Heart left ventricle (tissue), 16 donors: ENCODE data around the gene FAM114A1. TPM values are rescaled to one million over a fixed set of nuclear protein-coding genes. Genes with fewer than 3 reads are reported as not detected.

Experiments
- ATAC-seq, 4 donors: fragments of 200-7000 bp; cut with Tn5 transposase; one replicate each; pipeline ENCODE4 v1.9.1; 2020 to 2022; ENCODE audit warnings: moderate library complexity in 4 of 4, mild to moderate bottlenecking in 3 of 4, moderate number of reproducible peaks in 1 of 4
- DNase-seq, 5 donors: peaks; one replicate each; pipeline ENCODE4 v3.0.0-alpha.2; 2020
- H3K27ac ChIP-seq, 12 donors: fragments of 200-600 bp; sonication (generic) in 4 of 12; one replicate each; pipeline versions ENCODE4 v1.5.0 to v1.8.0; 2016 to 2022; ENCODE audit warnings: mild to moderate bottlenecking in 2 of 12
- H3K27me3 ChIP-seq, 9 donors: fragments of 200-600 bp; sonication (generic) in 2 of 9; one replicate each; pipeline versions ENCODE4 v1.5.1 to v1.8.0; 2016 to 2022; ENCODE audit warnings: mild to moderate bottlenecking in 3 of 9
- H3K36me3 ChIP-seq, 9 donors: fragments of 200-600 bp; sonication (generic) in 2 of 9; one replicate each; pipeline versions ENCODE4 v1.5.0 to v1.8.0; 2018 to 2022; ENCODE audit warnings: mild to moderate bottlenecking in 2 of 9
- H3K4me1 ChIP-seq, 12 donors: fragments of 200-600 bp; sonication (generic) in 4 of 12; one replicate each; pipeline versions ENCODE4 v1.5.0 to v1.8.0; 2016 to 2022; ENCODE audit warnings: mild to moderate bottlenecking in 3 of 12
- H3K4me3 ChIP-seq, 12 donors: fragments of 200-600 bp; sonication (generic) in 4 of 12; one replicate each; pipeline versions ENCODE4 v1.5.0 to v1.8.0; 2017 to 2022; ENCODE audit warnings: mild to moderate bottlenecking in 9 of 12, moderate library complexity in 4 of 12
- H3K9me3 ChIP-seq, 12 donors: fragments of 200-600 bp; sonication (generic) in 4 of 12; one replicate each; pipeline versions ENCODE4 v1.5.0 to v1.8.0; 2016 to 2022; ENCODE audit warnings: mild to moderate bottlenecking in 1 of 12
- CTCF ChIP-seq, 12 donors: fragments of 200-600 bp; sonication (generic) in 4 of 12; IDR thresholded peaks; one replicate each; pipeline versions ENCODE4 v1.5.0 to v1.8.0; 2018 to 2022; ENCODE audit warnings: antibody characterized with exemption in 12 of 12, mild to moderate bottlenecking in 5 of 12
- POLR2A ChIP-seq, 2 donors: fragments of 450-650 bp; IDR thresholded peaks; one replicate each; pipeline ENCODE4 v1.6.1; 2017; ENCODE audit warnings: antibody characterized with exemption in 2 of 2, mild to moderate bottlenecking in 2 of 2, moderate library complexity in 2 of 2
- WGBS, 4 donors: extraction: QIAGEN DNeasy Blood & Tissue Kit in 2 of 4; methylation state at CpG; one replicate each; pipeline versions ENCODE4 v1.1.5 to v1.1.7; 2013 to 2018; 5-methylcytosine and 5-hydroxymethylcytosine counted together
- intact Hi-C, 10 donors: fragments of 100-400 bp; cut with DNase I; formaldehyde crosslinking; loops; one replicate each; pipeline versions ENCODE4 v1.11.1 to v1.14.2; 2022
- polyA plus RNA-seq, 2 donors: library from polyadenylated mRNA; stranded (reverse); fragments of 200-250 nt; gene quantifications; one replicate each; pipeline ENCODE4 v1.2.3, GENCODE V29; 2013
- total RNA-seq, 9 donors: library from RNA; depleted of rRNA in 2 of 9; stranded (reverse); fragments of >200 nt in 2 of 9; fragmentation: NEBNext Ultra II Directional in 3 of 9; extraction: Animal tissue kit (Norgen Biotek cat#: 25700) in 3 of 9; gene quantifications; one replicate each; pipeline versions ENCODE4 v1.1.0 to v1.2.4, GENCODE V29; 2016 to 2023
- donor health status: ischemic (EF 13 %, LVEDD 7.1; RV severe dilation, severe dysfunction).
- donor health status: healthy with polysubstance abuse.
- donor health status: DM: no; HTN: yes; CAD: no.
- donor health status: DM: no; HTN: no; CAD: no.
- donor health status: ischemic (EF 25% LVEDD 6.9; RV normal size, moderate dysfunction).
- donor health status: ischemic (EF 25% LVEDD 5.7; RV mildly dilated, moderate dysfunction).
- donor health status: healthy.
- donor health status: DM: yes; HTN: yes; CAD: no.
- donor health status: ischemic (EF 35%, LVEDD 5.7; RV mildly dilated, moderate dysfunction).
- donor health status: nonischemic (EF 11% LVEDD 7.7; RV severe dilation, severe dysfunction).
- donor health status: DM: yes; HTN: yes; CAD: no.
- donor health status: PGD.
- donor health status: ischemic (EF 29% LVEDD 5.4; RV normal size, mild dysfunction).
- donor health status: nonischemic (EF 23%, LVEDD 6.1; RV moderate dilation, normal function).

Gene FAM114A1
- total and polyA plus RNA-seq, 11 donors: 6.0 to 41.5 (median 23.2) TPM

GRCh38 chr4:38829237-38829636 lies 38.4 kb upstream of the FAM114A1 start:
- Histone ChIP-seq H3K4me1 (peaks cover 0 to 11% (median 0%) of the 10 kb centered on the region in 12 donors), H3K27ac (no peak overlapping the region), H3K4me3 (no peak overlapping the region), H3K36me3 (peaks cover 0 to 6% (median 0%) of the 10 kb centered on the region in 9 donors), H3K9me3 (peaks cover 0 to 4% (median 0%) of the 10 kb centered on the region in 12 donors), H3K27me3 (no peaks in the 10 kb centered on the region)
- intact Hi-C loops: no loop called here
- ATAC-seq: no peak
- TF ChIP-seq POLR2A (IDR thresholded peaks at IDR 0.05) (no peak), CTCF (IDR thresholded peaks at IDR 0.05) (no peak)
- 80 to 91% (median 85%) methylated on average over 5 of the region's 5 CpGs for WGBS, 4 donors
- DNase-seq: no peak

GRCh38 chr4:38831653-38832052 lies 36.0 kb upstream of the FAM114A1 start:
- H3K4me1 ChIP-seq: peaks cover 0 to 11% (median 0%) of the 10 kb centered on the region in 12 donors
- no peaks in the 10 kb centered on the region for H3K27me3 ChIP-seq
- no peak overlapping the region for H3K4me3 ChIP-seq
- no peak overlapping the region for H3K27ac ChIP-seq
- H3K9me3 ChIP-seq: peaks cover 0 to 27% (median 10%) of the 10 kb centered on the region in 12 donors
- no peak for TF ChIP-seq CTCF (IDR thresholded peaks at IDR 0.05)
- no peak for TF ChIP-seq POLR2A (IDR thresholded peaks at IDR 0.05)
- no peak for ATAC-seq
- peaks cover 0 to 6% (median 0%) of the 10 kb centered on the region in 9 donors for H3K36me3 ChIP-seq
- no peak for DNase-seq
- intact Hi-C loops: no loop called here

DNA sequence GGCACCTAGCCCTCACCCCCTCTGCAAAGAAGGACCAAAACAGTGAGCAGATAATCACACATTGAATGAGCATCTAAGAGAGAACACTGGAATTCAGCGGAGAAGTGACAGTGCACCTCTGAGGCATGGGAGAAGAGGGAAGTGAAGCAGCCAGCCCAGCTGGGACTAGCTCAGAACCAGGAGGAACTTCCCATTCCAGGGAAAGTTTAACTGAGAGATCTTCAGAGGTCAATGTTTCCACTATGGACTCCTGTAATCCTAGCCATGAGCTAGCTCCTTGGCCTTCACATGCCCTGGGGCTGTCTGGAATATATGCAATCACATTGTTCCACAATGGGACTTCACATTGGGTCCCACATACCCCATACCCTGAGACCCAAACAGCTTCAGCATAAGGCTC lies 35.4 kb upstream of the FAM114A1 start:
- H3K4me3 ChIP-seq: no peak overlapping the region
- no peaks in the 10 kb centered on the region for H3K27me3 ChIP-seq
- DNase-seq: no peak
- peaks cover 0 to 6% (median 0%) of the 10 kb centered on the region in 9 donors for H3K36me3 ChIP-seq
- TF ChIP-seq POLR2A (IDR thresholded peaks at IDR 0.05): no peak
- TF ChIP-seq CTCF (IDR thresholded peaks at IDR 0.05): no peak
- peaks cover 0 to 32% (median 16%) of the 10 kb centered on the region in 12 donors for H3K9me3 ChIP-seq
- 88 to 96% (median 94%) methylated on average over 1 of the region's 1 CpG for WGBS, 4 donors
- intact Hi-C loops: no loop called here
- H3K27ac ChIP-seq: no peak overlapping the region
- H3K4me1 ChIP-seq: peaks cover 0 to 11% (median 0%) of the 10 kb centered on the region in 12 donors
- no peak for ATAC-seq

GRCh38 chr4:38832624-38833528 lies 34.7 kb upstream of the FAM114A1 start:
- H3K36me3 ChIP-seq: peaks cover 0 to 6% (median 0%) of the 10 kb centered on the region in 9 donors
- peaks cover 0 to 39% (median 18%) of the 10 kb centered on the region in 12 donors for H3K9me3 ChIP-seq
- ATAC-seq (no peak), DNase-seq (no peak)
- intact Hi-C loops: no loop called here
- whole genome bisulfite sequencing, 4 donors: 88 to 91% (median 89%) methylated on average over 6 to 7 of the region's 7 CpGs
- H3K27me3 ChIP-seq: no peaks in the 10 kb centered on the region
- no peak overlapping the region for H3K4me3 ChIP-seq
- TF ChIP-seq POLR2A (IDR thresholded peaks at IDR 0.05) (no peak), CTCF (IDR thresholded peaks at IDR 0.05) (no peak)
- peaks cover 0 to 17% (median 0%) of the 10 kb centered on the region in 12 donors for H3K4me1 ChIP-seq
- H3K27ac ChIP-seq: no peak overlapping the region
